ENCODE results near the gene EN2. TPM values are rescaled to one million over a fixed set of nuclear protein-coding genes. Genes with fewer than 3 reads are reported as not detected.

The EN2 gene
- total RNA-seq, 1 experiment from 2014 or later: 1.5 TPM

- DNase-seq (ENCODE audit: low read depth, low spot score): no peak
- Histone ChIP-seq H3K4me3 (ENCODE audit: low read depth in 2 of 2, low read length in 2 of 2) (no peak overlapping the region), H3K4me1 (ENCODE audit: control insufficient read depth, insufficient read depth, low read length) (no peaks in the 10 kb centered on the region), H3K27ac (ENCODE audit: low read length) (no peak overlapping the region), H3K27me3 (ENCODE audit: control insufficient read depth, insufficient read depth, low read length) (peaks cover 15% of the 10 kb centered on the region; the same call in 1 of the 2 replicates), H3K36me3 (ENCODE audit: control insufficient read depth, insufficient read depth, low read length) (no peaks in the 10 kb centered on the region), H3K9me3 (ENCODE audit: control insufficient read depth, insufficient read depth, low read depth, low read length) (no peaks in the 10 kb centered on the region)
- ATAC-seq: peak; percentile 27; the same call in 1 of the 2 replicates
- intact Hi-C loops (cut with micrococcal nuclease; ENCODE audit: unreplicated experiment): no loop called here
- ChIA-PET CTCF (no interaction called here), POLR2A (no interaction called here)
- TF ChIP-seq TCF7L2 (IDR thresholded peaks at IDR 0.05; ENCODE audit: low read depth, low read length) (no peak), SIN3A (IDR thresholded peaks at IDR 0.05; ENCODE audit: borderline replicate concordance, insufficient read depth, low read depth, low read length) (no peak), REST (IDR thresholded peaks at IDR 0.05; ENCODE audit: insufficient read depth in 1 of 2, low read depth in 2 of 2, low read length in 1 of 2) (no peak), POLR2AphosphoS5 (IDR thresholded peaks at IDR 0.05; ENCODE audit: low read depth, low read length) (no peak)
- BruUV-seq (replicated peaks): no TSS peak
- in situ Hi-C loops (cut with HindIII; ENCODE audit: low pct_unique_long_range_greater_than_20kb, low sequenced_read_pairs): no loop called here
Observed at GRCh38 chr7:155431231-155431630, 26.7 kb upstream of the EN2 start.

- POLR2A ChIA-PET: no interaction called here
- H3K27me3 ChIP-seq (ENCODE audit: control insufficient read depth, insufficient read depth, low read length): peaks cover 15% of the 10 kb centered on the region; the same call in 1 of the 2 replicates
- intact Hi-C loops (cut with micrococcal nuclease; ENCODE audit: unreplicated experiment): no loop called here
- in situ Hi-C loops (cut with HindIII; ENCODE audit: low pct_unique_long_range_greater_than_20kb, low sequenced_read_pairs): no loop called here
- no peak overlapping the region for H3K27ac ChIP-seq (ENCODE audit: low read length)
- no peak for ATAC-seq
- H3K4me1 ChIP-seq (ENCODE audit: control insufficient read depth, insufficient read depth, low read length): no peaks in the 10 kb centered on the region
- TF ChIP-seq SIN3A (IDR thresholded peaks at IDR 0.05; ENCODE audit: borderline replicate concordance, insufficient read depth, low read depth, low read length) (no peak), CTCF (IDR thresholded peaks at IDR 0.05) (no peak), TCF7L2 (IDR thresholded peaks at IDR 0.05; ENCODE audit: low read depth, low read length) (no peak), POLR2AphosphoS5 (IDR thresholded peaks at IDR 0.05; ENCODE audit: low read depth, low read length) (no peak), REST (IDR thresholded peaks at IDR 0.05; ENCODE audit: insufficient read depth in 1 of 2, low read depth in 2 of 2, low read length in 1 of 2) (no peak)
- H3K36me3 ChIP-seq (ENCODE audit: control insufficient read depth, insufficient read depth, low read length): no peaks in the 10 kb centered on the region
- no TSS peak for BruUV-seq (replicated peaks)
- no peak overlapping the region for H3K4me3 ChIP-seq (ENCODE audit: low read depth in 2 of 2, low read length in 2 of 2)
- CTCF ChIA-PET: no interaction called here
- H3K9me3 ChIP-seq (ENCODE audit: control insufficient read depth, insufficient read depth, low read depth, low read length): no peaks in the 10 kb centered on the region
- DNase-seq (ENCODE audit: low read depth, low spot score): no peak
Observed at GRCh38 chr7:155431711-155432110, 26.2 kb upstream of the EN2 start.

Data from Panc1 (cell line).